ENCODE measurements around the gene MORC2.

Gene MORC2

GRCh38 chr22:30918761-30919160 is 49.8 kb downstream of the MORC2 start:
- no peak for FAIRE-seq

DNA sequence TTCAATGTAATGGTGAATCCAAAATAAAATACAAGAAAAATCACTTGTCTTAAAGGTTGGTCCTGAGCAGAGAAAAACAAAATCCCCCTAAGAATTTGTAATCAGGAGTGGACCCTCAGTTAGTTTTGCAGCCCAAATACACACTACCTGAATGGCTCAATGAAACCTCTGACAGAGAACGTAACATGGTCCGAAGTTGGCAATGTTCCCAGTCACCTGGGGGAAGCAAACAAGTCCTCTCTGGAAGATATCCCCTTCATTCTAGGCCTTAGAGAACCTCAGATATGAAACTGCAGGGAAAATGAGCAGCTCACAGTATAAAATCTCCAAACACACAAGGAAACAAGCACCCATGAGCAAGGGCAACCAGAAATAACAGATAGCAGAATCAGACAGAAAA is 58.2 kb downstream of the MORC2 start:
- no peak for FAIRE-seq

DNA sequence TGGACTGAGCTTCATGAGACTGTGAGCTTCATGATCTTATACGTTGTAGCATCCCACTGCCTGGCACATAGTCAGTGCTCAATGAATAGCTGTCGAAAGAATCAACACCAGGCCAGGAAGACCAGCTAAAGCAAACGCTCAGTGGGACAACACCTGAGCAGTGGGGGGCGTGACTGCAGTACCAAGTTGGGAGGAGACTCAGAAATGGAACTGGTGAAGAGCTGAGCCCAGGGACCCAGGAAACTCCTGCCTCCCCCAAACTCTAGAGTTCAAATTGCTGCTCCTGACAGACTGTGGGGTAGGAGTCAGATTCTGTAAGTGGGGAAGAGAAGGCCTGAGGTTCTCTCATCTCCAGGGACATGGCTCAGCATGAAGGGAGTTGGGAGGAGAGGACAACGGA is 59.3 kb downstream of the MORC2 start:
- no peak for FAIRE-seq

DNA sequence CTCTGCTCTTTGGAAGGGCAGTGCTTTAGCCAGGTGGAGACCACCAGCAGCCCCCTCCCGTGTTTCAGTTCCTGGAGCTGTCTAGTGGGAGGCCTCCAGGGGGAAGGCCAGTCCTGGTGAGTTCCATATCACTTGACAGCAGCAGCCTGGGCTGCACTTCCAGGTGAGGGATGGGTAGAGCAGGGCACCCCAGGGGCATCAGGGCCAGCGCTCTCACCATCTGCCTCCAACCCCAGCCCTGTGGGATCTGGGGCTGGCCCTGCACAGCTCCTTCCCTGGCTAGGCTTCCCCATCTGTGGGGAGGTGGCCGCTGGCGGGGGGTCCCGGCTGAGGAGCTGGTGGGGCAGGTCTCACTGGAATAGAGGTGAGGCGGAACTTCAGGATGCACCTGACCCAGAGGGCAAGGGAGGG is 60.5 kb downstream of the MORC2 start:
- no peak for FAIRE-seq

DNA sequence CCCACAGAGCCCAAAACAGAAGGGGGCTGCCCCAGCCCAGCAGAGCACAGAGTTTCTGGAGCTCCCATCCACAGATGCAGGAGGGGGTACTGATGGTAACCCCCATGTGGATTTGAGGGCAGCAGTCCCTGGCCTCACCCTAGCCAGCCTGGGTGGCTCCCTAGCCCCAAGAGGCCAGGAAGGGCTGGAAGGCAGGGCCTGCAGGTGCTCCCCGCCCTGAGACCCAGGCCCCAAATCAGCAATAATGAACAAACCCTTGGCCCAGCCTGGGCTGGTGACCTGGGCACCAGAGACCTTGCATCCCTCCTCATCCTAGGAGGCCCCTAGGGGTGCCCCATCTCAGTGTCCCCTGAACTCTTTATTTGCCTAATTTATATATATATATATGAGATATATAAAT is 61.6 kb downstream of the MORC2 start:
- no peak for FAIRE-seq

DNA sequence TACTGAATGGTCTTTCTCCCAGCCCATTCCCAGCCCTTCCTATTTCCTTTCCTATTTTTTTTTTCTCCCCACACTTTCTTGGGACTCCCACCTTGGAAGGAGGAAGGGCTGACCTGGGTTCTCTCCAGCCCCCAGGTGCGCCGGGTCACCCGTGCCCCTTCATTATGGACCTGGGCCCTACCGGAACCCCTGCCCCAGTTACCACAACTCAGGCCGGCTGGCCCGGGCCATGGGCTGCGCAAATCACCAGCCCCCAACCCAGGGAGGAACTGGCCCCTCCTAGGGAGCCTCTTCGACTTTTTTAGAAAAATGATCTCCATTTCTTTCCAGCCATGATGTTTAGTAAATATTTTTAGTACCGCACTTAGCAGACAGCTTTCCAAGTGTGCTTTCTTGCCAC is 62.2 kb downstream of the MORC2 start:
- no peak for FAIRE-seq

- FAIRE-seq, result no peak
Measured at GRCh38 chr22:30905696-30906341, 62.8 kb downstream of the MORC2 start.

DNA sequence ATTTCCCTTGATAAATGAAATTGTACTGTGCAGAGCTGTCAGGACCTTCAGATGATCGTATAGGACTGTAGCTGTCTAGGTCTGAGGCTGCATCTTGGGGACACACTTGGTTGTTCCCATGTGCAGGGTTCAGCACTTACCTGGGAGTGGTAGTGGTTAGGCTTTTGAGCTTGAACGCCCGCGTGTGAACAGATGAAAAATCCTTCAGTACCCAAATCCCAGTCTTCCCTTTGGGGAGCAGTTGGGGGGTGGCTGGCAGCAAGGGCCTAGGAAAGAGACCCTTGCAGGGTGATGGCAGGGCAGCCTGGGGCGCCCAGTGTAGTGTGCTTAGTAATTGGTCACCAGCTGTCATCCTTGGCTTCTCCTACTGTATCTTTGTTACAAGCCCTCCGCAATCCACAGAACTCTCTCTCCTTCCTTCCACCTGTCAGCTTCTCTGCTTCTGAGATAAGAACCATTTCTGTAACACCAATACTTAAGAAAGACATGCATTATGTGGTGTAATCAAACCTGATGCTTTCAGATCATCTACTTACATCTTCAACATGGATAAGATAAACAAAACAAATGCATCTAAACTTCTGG is 64.6 kb downstream of the MORC2 start:
- FAIRE-seq, result no peak

DNA sequence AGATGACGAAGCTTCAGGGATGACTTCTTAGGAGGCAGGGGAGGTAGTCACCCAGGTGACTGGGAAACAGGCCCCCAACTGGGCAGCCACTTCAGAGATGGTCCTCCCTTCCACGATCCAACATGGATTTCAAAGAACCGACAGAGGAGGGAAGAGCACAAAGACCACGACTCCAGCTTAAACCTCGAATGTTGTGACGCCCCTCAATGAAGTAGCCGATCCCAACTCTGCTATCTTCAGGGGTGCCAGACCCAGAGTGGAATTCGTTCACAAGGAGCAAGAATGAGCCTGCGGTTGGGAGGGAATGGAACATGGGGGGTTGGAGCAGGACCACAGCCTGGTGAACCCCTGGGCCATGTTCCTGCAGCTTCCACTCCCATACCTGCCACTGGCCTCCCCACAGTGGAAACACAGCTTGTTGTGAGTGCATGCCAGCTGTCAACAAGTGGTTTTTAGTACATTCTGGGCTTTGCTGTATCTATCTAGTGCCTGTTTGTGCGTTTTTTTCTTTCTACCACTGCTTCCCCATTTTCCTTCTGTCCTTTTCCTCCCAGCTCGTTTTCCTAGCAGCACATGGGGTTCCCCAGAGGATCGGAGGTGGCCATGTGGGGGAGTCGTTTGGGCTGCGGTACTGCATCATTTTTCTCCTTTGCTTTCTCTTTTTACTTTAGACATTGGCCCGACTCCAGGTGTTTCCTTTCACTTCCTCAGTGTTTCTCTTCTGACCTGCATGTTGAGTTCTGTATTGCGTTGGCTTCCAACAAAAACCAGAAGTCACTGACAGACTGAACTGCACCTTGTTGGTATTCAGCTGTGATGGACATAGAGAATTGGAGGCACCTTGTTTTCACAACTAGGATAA is 65.8 kb downstream of the MORC2 start:
- FAIRE-seq, result no peak

- FAIRE-seq, result no peak
Measured at GRCh38 chr22:30894371-30894740, 74.2 kb downstream of the MORC2 start.

GRCh38 chr22:30893434-30894370 is 74.9 kb downstream of the MORC2 start:
- FAIRE-seq, result no peak

DNA sequence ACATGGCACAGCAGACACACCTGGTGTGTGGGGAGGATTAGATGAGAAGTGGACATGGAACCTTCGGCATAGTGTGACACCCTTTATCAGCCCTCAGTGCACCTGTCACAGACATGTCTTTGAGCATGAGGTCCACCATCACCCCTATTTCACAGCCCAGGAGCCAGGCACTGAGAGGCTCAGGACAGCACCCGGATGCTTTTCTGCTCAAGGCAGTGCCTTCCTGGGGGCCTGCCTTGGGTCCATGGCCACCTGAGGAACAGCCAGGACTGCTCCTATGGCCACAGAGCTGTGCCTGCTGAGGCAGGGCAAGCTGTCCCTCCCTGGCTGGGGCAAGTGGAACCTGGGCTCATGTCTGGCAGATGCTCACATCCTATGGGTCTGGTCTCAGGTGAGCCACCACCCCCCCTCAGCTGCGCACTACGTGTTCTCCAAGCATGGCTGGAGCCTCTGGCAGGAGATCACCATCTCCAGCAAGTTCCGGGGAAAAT is 75.8 kb downstream of the MORC2 start:
- FAIRE-seq, result no peak

DNA sequence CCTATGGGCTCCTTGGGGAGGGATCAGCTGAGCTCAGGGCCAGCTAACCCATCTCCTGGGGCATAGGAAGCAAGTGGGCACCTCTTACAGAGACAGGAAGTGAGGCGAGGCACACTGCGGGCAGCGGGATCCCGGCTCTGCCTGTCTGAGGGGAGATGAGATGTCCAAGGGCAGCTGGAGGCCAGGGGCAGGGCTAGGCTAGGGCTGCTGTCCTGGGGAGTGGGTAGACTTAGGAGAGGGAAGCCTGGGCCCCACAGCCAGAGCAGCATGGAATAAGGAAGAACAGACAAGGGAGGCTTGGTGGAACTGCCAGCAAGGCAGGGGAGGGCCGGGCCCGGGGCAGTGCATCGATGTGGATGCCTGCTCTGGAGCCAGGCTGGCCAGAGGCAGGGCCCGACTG is 76.3 kb downstream of the MORC2 start:
- no peak for FAIRE-seq

DNA sequence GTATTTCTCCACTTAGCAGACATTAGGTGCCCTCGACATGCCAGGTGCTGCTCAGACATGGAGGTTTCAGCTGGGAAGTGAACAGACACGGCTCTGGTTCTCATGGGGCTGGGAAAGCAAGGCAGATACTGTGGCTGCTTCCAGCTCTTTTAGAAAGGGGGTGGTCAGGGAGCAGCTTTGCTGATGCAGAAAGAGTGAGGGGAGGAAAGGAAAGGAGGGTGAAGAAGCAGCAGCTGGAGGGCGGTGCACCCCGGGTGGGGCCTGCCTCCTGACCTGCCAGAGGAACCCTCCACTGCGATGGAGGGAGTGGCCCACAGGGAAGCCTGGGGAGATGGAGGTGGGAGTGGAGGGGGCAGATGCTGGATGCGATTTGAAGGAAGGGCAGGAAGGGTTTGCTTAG is 76.8 kb downstream of the MORC2 start:
- FAIRE-seq, result no peak

DNA sequence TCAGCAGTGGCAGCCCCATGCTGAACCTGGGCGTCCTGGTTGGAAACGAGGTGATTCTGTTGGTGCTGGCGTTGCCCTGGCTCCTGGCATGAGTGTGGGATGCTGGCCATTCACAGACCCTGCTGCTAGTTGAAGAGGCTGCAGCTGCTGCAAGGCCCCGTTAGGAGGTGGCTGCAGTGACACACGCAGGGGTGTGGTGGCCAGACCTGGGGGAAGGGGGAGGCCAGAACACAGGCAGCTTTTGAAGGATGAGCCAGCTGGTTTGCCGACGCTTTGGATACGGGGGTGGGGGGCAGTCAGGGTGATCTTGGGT is 77.2 kb downstream of the MORC2 start:
- no peak for FAIRE-seq

DNA sequence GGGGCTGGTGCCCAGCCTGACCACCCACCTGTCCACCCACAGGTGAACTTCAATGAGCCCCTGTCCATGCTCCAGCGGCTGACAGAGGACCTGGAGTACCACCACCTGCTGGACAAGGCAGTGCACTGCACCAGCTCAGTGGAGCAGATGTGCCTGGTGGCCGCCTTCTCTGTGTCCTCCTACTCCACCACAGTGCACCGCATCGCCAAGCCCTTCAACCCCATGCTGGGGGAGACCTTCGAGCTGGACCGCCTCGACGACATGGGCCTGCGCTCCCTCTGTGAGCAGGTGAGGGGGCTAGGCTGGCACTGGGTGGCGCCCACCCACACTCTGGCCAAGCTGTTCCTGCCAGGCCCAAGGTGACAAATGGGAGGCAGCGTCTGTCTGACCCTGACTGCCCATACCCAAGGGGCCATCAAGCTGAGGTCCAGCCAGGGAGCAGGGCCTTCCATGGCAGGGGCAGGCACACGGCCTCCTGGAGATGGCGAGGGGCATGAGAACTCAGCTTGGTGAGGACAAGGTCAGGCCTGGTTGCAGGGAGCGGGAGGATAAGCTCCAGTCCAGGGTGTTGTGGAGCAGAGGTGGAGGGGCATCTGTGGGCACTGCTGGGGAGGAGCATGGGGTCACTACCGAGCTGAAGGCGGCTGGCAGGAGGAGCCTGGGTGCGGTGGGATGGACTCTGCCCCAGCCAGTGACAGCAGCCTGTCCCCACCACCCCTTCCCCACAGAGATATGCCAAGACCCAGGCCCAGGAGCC is 77.7 kb downstream of the MORC2 start:
- FAIRE-seq, result no peak

DNA sequence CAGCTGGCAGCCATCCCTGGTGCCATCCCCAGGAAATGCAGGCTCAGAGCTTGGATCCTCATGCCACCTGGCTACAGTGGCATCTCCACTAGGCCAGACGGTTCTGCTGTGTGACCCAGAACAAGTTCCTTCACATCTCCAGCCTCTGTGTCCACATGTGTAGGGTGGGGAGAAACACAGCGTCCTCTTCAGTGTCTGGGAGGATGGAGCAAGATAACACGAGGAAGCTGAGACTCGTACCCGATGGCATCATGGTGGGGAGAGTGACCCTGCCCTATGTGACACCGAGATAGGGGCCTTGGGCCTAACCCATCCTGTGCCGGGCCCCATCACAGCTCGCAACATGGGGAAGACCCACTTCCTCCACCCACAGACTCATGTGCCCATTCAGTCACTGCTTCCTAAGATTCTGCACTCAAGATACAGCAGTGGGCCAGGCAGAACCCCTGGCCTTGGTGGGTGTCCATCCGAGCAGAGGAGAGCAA is 78.5 kb downstream of the MORC2 start:
- no peak for FAIRE-seq

GRCh38 chr22:30889268-30889995 is 79.1 kb downstream of the MORC2 start:
- FAIRE-seq, result no peak

DNA sequence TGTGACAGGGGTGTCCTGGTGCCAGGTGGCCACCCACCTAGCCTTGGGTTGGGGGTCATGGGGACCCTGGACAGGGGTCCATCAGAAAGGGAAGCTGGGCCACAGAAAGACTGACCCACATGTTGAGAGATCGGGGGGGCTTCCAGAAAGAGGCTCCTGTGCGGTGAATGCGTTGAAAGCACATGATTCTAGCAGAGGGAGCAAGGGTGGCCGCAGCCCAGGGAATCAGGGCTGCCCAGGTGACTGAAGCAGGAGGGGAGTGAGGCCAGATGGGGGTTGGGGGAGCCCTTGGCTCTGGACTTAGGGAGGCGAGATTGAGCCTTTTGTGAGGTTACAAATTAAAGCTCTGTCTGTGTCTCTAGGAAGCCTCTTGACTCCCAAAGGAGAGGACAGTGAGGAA is 80.7 kb downstream of the MORC2 start:
- no peak for FAIRE-seq

- no peak for FAIRE-seq
Measured at GRCh38 chr22:30887453-30887852, 81.1 kb downstream of the MORC2 start.

DNA sequence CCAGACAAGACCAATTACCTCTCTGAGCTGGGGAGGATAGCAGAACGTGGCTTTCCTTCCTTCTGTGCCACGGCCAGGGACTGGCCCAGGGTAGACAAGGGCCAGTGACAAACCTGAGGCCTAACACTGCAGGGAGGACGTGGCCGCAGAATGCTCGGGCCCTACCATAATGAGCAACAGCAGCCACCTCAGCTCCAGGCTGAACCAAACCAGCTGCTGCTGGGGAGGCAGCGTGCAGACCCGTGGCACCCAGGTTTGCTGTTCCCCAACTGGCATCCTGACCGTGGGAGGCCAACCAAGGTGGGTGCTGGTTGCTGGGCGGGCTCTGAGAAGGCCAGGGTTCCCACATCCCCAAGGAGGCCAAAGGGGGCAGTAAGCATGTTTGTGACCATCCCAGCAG is 83.0 kb downstream of the MORC2 start:
- no peak for FAIRE-seq

- no peak for FAIRE-seq
Measured at GRCh38 chr22:30885001-30885366, 83.6 kb downstream of the MORC2 start.

Measured in G401.6 (cell line).